Omental fat pad (tissue), 4 donors: ENCODE results near the gene TACC2. TPM values are rescaled to one million over a fixed set of nuclear protein-coding genes. Genes with fewer than 3 reads are reported as not detected.
"Not testable (repeated sequence)": the region's sequence is repeated elsewhere in the genome, so short reads cannot be mapped to it uniquely, and the experiment has no call there.

Experiments
- ATAC-seq: fragments of 150-250 bp; one replicate; pipeline ENCODE4 v1.9.1; 2016; ENCODE audit warnings: mild to moderate bottlenecking, moderate library complexity; ENCODE audit not compliant: low FRiP score
- DNase-seq: peaks from one replicate; pipeline ENCODE4 v3.0.0-alpha.2; 2019; ENCODE audit warnings: low spot score
- total RNA-seq, 4 donors: library from RNA; depleted of rRNA; stranded (reverse); fragments of >200 nt; gene quantifications; one replicate each; pipeline ENCODE4 v1.1.0, GENCODE V29; 2016
- TF ChIP-seq, protein P1 (sequence below), 3 donors: fragments of 450-650 bp; IDR thresholded peaks; one replicate each; pipeline ENCODE4 v1.5.1; 2016 to 2017; ENCODE audit warnings: antibody characterized with exemption in 3 of 3, mild to moderate bottlenecking in 3 of 3, moderate library complexity in 2 of 3

Gene TACC2
- total RNA-seq, 4 donors from 2014 or later = 23.8 to 33.6 (median 29.4) TPM

DNA sequence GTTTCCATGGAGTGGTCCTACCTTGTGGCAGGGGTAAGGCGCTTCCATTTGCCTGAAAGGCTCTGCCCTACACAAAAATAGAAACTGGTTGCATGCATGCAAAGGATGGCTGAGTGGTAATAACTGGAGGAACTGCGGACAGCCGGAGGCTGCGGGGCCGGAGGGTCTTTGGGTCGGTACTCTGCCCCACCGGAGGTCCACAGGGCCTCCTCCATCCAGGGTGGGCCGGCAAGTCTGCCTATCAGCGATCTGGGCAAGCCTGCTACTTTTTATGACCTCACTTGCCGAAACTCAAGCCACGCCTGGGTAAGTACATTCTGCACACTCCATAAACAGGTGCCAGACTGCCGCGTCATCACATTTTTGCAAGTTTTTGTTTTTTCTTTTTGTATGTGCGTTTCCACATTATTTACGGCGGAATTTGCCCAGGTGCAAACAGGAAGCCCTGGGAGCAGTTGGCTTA, 30.0 kb downstream of the TACC2 start:
- no peak for ATAC-seq
- DNase-seq = no peak
- TF ChIP-seq, protein P1, sequence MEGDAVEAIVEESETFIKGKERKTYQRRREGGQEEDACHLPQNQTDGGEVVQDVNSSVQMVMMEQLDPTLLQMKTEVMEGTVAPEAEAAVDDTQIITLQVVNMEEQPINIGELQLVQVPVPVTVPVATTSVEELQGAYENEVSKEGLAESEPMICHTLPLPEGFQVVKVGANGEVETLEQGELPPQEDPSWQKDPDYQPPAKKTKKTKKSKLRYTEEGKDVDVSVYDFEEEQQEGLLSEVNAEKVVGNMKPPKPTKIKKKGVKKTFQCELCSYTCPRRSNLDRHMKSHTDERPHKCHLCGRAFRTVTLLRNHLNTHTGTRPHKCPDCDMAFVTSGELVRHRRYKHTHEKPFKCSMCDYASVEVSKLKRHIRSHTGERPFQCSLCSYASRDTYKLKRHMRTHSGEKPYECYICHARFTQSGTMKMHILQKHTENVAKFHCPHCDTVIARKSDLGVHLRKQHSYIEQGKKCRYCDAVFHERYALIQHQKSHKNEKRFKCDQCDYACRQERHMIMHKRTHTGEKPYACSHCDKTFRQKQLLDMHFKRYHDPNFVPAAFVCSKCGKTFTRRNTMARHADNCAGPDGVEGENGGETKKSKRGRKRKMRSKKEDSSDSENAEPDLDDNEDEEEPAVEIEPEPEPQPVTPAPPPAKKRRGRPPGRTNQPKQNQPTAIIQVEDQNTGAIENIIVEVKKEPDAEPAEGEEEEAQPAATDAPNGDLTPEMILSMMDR (IDR thresholded peaks at IDR 0.05) = no peak

- DNase-seq = no peak
- peak; percentile 71 for ATAC-seq
- TF ChIP-seq, protein P1 (IDR thresholded peaks at IDR 0.05) = no peak
Observed at GRCh38 chr10:122019414-122019975, 30.5 kb downstream of the TACC2 start.

- no peak for ATAC-seq
- DNase-seq = no peak
- TF ChIP-seq, protein P1 (IDR thresholded peaks at IDR 0.05) = no peak
Observed at GRCh38 chr10:122020226-122020625, 31.3 kb downstream of the TACC2 start.

DNA sequence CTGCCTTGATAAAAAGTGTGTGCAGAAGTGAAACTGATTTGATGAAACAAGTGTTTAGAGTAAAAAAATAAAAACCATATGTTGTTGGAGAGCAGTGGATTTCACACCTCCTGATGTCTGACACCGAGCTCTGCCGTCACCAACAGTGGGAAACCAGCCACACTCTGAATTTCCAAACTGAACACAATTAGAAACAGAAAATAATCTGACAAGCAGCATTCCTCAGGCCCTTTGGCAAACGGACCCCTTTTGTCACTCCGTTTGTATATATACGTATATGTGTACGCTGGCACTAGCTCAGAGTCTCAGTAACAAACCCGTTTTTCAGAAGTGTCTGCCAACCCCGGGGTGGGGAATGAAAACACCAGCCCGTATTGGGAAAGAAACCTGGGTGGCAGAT, 32.4 kb downstream of the TACC2 start:
- ATAC-seq = no peak
- TF ChIP-seq, protein P1 (IDR thresholded peaks at IDR 0.05) = no peak
- no peak for DNase-seq

GRCh38 chr10:122021828-122022227, 32.9 kb downstream of the TACC2 start:
- ATAC-seq (no peak), DNase-seq (no peak)
- TF ChIP-seq, protein P1 (IDR thresholded peaks at IDR 0.05) = no peak

GRCh38 chr10:122022276-122022675, 33.3 kb downstream of the TACC2 start:
- TF ChIP-seq, protein P1 (IDR thresholded peaks at IDR 0.05) = no peak
- no peak for ATAC-seq
- no peak for DNase-seq

GRCh38 chr10:122023257-122023656, 34.3 kb downstream of the TACC2 start:
- DNase-seq, ATAC-seq: not testable (repeated sequence)
